ENCODE results near the gene MTRFR.
"Not testable (repeated sequence)": the region's sequence is repeated elsewhere in the genome, so short reads cannot be mapped to it uniquely, and the experiment has no call there.

Gene MTRFR

GRCh38 chr12:123248996-123249741, 15.9 kb downstream of the MTRFR start:
- not testable (repeated sequence) for DNase-seq (ENCODE audit: low spot score)

DNA sequence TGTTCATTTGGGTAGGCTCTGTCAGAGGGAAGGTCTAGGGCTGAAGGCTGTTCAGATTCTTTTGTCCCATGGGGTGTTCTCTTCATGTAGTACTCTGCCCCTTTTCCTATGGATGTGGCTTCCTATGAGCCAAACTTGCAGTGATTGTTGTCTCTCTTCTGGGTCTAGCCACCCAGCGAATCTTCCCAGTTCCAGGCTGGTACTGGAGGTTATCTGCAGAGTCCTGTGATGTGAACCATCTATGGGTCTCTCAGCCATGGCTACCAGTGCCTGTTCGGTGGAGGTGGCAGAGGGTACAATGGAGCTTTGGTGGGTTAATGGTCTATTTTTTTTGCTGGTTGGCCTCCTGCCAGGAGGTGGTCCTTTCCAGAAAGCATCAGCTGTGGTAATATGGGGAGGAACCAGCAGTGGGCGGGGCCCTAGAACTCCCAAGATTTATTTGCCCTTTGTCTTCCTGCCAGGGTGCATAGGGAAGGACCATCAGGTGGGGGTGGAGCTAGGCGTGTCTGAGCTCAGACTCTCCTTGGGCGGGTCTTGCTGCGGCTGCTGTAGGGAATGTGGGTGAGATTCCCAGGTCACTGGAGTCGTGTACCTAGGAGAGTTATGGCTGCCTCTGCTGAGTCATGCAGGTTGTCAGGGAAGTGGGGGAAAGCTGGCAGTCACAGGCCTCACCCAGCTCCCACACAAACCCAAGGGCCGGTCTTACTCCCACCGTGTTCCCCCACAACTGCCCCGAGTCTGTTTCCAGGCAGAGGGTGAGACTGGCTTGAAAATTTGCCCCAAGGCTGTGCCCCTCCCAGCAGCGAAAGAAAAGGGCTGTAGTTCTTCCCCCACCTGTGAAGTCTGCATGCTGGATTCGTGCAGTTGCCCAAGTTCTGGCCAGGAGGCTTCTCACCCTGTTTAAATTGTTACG, 17.5 kb downstream of the MTRFR start:
- DNase-seq (ENCODE audit: low spot score) = peak; percentile 97

DNA sequence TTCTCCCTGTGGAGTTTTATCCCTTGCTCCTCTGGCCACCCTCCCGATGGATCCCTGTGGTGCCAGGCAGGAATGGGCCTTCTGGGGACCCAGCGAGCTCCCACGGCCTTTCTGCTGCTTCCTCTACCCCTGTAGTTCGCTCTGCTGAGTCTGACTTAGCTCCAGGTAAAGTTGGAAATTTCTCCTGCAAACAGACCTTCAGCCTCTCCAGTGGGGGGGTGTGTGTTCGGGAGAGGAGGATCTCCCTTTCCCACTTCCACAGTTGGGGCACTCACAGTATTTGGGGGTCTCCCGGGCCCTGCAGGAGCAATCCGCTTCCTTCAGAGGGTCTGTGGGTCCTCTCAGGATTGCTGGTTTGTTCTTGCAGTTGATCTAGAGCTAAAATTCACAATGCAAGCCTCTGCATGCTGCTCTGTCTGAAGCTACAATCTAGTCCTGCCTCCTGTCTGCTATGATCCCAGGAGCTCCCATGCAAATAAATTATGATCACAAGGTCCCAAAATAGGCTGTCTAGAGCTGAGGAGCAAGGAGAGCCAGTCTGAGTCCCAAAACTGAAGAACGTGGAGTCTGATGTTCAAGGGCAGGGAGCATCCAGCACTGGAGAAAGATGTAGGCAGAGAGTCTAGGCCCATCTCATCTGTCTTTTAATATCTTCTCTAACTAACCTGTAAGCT, 18.3 kb downstream of the MTRFR start:
- no peak for DNase-seq (ENCODE audit: low spot score)

- not testable (repeated sequence) for DNase-seq (ENCODE audit: low spot score)
These were observed 19.1 kb downstream of the MTRFR start for GRCh38 chr12:123252365-123252764.

- no peak for DNase-seq (ENCODE audit: low spot score)
These were observed 20.6 kb downstream of the MTRFR start for GRCh38 chr12:123253641-123254459.

GRCh38 chr12:123254853-123255446, 21.7 kb downstream of the MTRFR start:
- no peak for DNase-seq (ENCODE audit: low spot score)

DNA sequence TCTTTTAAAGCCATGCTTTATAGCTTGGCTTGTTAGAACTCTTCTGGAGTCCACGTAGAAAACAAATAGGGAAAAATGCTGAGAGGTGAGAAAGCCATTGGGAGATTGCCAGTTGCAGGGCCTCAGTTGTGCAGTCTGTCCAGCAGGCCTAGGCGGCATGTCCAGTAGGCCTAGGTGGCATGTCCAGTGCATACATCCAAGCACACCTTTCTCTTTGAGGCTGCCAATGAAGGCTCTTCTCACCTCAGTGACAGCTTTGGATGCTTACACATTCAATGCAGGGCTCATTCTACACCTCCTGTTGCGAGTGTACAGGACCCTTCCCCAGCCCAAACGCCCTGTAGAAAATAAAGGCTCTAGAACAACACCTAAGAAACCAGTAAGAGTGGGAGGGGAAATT, 25.4 kb downstream of the MTRFR start:
- DNase-seq (ENCODE audit: low spot score) = no peak

- DNase-seq (ENCODE audit: low spot score) = no peak
These were observed 26.8 kb downstream of the MTRFR start for GRCh38 chr12:123260081-123260480.

GRCh38 chr12:123261196-123261595, 28.0 kb downstream of the MTRFR start:
- DNase-seq (ENCODE audit: low spot score) = no peak

GRCh38 chr12:123263196-123263817, 30.1 kb downstream of the MTRFR start:
- no peak for DNase-seq (ENCODE audit: low spot score)

DNA sequence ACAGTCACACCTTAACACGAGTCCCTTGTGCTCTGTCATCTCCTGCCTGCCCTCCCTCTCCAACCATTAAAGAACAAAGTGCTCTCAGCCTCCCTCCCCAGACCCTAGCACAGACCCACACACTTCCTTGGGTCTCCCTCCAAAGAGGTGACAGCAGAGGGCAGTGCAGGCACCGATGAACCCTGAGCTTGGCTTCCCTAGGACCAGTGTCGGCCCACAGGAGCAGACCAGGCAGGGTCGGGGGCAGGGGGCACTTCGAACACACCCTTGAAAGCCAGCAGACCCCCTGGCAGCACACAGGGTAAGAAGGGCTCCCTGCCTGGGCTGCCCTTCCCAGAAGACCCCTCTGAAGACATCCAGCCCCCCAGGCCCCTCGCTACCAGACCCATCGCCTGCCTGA, 31.4 kb downstream of the MTRFR start:
- DNase-seq (ENCODE audit: low spot score) = no peak

- DNase-seq (ENCODE audit: low spot score) = no peak
These were observed 32.8 kb downstream of the MTRFR start for GRCh38 chr12:123265851-123266678.

- DNase-seq (ENCODE audit: low spot score) = no peak
These were observed 33.5 kb downstream of the MTRFR start for GRCh38 chr12:123266679-123267277.

GRCh38 chr12:123267335-123267920, 34.2 kb downstream of the MTRFR start:
- no peak for DNase-seq (ENCODE audit: low spot score)

GRCh38 chr12:123267991-123268843, 35.0 kb downstream of the MTRFR start:
- DNase-seq (ENCODE audit: low spot score) = no peak

DNA sequence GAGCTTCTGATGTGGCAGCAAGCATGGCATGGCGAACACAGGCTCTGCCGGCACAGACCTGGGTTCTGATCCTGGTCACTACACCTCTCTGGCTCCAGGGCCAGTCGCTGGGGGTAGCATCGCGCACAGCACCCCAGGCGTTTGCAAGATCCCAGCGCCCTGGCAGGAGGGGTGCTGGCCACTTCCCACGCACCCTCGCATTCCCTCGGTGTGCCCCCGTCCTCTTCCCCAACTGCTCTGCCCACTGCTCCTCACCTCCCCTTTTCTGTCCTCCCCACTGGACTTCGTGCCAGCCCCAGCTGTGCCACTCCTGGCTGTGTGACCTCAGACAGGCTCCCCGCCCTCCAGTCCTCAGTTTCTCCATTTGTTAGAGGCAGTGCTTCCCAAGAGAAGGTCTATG, 35.6 kb downstream of the MTRFR start:
- no peak for DNase-seq (ENCODE audit: low spot score)

GRCh38 chr12:123269395-123269892, 36.2 kb downstream of the MTRFR start:
- no peak for DNase-seq (ENCODE audit: low spot score)

GRCh38 chr12:123269896-123270213, 36.6 kb downstream of the MTRFR start:
- DNase-seq (ENCODE audit: low spot score) = no peak

Measured in LoVo (cell line).